NK-92 (cell line): ENCODE data around the gene LRIT1.

ENCODE experiments used
- DNase-seq: peaks from one replicate; lab custom pipeline; 2025; ENCODE audit not compliant: unreplicated experiment; lab: John Stamatoyannopoulos, UW

LRIT1 gene

DNA sequence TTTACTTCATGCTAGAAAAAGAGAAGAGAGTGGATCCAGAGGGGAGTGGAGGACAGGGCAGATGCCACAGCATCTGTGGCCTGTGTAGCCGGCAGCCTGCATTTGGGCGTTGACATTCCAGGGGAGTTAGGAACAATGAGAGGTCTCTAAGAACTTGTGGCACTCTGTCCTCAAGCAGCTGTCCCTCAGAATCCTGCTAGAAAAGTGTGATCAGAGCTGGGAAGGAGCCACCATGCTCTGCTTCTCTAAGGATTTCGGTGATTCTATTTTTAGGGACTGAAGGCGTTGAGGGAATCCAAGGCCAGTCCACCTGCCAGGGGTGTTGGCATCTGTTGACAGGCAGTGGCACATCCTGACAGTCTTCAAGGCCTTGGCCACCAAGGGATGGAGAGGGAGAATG is 23.6 kb downstream of the LRIT1 start:
- DNase-seq = no peak

DNA sequence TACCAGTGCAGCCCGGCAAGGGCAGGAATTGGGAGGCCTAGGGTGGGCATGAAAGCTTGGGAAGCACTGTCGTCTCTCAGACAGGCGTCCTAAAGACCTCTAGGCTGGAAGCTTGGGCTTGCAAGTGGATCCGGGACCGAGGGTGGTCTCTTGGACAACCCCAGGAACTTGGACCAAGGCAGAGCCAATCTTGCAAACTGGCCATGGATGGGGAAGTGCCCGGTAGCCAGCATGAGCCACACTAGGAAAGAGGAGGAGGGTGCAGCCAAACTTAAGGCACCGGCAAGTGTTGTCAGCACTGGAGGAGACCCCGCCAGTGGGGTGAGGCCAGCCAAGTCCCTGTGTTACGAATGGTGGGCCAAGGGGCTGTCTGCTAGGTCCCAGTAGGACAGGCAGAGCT is 24.5 kb downstream of the LRIT1 start:
- no peak for DNase-seq

DNA sequence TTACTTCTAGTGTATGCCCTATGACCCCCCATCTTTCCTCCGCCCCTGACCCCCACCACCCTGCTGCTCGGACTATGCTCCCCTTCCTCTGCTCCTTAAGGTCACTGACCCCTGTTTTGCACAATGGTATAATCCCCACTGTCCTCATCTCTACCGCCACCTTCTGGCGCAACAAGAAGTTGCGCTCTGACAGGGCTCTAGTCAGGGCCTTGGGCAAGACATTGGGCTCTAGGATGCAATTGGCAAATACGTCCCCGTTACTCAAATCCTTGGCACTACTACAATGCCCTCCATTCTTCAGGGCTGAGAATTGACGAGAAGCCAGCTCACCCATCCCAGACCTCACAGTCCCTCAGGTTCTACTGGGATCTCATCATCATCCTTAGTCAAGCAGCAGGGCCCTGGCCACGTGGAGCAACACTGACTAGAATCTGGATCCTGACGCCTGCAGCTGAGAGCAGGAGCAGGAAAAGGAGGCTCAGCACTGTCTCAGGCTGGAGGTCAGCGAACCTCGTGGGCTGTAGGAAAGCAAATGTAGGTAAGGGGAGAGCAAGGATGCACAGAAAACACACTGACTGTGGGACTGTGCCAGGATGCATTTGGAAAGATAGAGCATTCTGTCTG is 26.6 kb downstream of the LRIT1 start:
- DNase-seq = no peak

DNA sequence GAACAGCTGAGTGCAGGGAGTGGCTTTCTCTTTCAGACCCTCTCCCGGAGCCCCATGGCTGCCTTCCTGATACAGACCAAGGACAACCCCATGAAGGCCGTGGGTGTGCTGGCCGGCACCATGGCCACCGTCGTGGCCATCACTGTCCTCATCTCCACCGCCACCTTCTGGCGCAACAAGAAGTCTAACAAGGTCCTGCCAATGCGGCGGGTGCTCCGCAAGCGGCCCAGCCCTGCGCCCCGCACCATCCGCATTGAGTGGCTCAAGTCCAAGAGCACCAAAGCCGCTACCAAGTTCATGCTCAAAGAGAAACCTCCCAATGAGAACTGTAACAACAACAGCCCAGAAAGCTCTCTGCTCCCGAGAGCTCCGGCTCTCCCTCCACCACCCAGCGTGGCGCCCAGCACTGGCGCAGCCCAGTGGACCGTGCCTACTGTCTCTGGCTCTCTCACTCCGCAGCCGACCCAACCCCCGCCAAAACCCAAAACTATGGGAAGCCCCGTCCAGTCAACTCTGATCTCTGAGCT is 27.2 kb downstream of the LRIT1 start:
- no peak for DNase-seq

DNA sequence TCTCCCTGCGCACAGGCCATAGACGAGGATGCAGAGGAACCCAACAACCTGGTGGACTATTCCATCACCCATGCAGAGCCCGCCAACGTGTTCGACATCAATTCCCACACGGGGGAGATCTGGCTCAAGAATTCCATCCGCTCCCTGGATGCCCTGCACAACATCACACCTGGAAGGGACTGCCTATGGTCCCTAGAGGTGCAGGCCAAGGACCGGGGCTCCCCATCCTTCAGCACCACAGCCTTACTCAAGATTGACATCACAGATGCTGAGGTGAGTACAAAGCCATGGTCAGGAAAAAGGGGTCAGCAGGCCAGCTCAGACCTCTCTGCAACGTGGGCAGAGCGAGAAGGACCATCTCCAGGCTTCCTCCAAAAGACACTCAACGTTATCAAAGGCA is 28.3 kb downstream of the LRIT1 start:
- DNase-seq = no peak

DNA sequence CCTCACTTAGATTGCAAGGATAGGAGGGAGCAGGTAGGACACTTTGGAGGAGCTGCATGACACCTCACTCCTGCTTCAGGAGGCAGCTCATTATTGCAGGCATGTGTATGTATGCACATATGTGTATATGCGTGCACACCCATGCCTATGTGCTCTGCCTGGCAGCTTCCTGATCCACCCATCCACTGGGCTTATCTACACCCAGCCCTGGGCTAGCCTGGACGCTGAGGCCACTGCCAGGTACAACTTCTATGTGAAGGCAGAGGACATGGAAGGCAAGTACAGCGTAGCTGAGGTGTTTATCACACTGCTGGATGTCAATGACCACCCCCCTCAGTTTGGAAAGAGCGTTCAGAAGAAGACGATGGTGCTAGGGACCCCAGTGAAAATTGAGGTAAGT is 29.3 kb downstream of the LRIT1 start:
- no peak for DNase-seq

DNA sequence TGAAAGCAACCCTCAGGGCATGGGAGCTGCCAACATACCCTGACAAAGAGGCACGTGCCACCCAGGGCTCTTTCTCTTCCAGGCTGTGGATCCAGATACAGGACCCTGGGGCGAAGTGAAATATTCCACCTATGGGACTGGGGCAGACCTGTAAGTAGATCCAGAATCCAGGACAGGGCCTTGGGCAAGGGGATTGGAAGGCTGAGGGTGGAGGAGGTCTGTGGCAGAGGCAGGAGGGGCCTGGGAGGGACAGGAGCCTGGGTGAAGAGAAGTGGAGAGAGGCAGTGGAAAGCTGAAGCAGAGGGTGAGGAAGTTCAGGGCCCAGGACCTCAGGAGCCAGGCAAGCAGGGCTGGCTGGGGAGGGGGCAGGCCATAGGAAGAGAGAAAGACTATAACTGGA is 29.8 kb downstream of the LRIT1 start:
- DNase-seq = no peak

DNA sequence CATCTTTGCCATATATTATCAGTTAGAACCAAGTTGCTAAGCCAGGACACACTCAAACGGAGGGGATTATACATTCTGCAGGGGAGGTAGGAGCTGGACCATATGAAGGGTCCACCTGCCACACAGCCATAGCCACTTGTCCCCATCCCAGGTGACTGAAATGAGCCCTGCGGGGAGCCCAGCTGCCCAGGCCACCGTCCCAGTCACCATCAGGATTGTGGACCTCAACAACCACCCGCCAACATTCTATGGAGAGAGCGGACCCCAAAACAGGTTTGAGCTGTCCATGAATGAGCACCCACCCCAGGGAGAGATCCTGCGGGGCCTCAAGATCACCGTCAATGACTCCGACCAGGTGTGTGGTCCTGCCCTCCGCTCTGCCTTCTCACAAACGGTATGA is 33.3 kb downstream of the LRIT1 start:
- no peak for DNase-seq

DNA sequence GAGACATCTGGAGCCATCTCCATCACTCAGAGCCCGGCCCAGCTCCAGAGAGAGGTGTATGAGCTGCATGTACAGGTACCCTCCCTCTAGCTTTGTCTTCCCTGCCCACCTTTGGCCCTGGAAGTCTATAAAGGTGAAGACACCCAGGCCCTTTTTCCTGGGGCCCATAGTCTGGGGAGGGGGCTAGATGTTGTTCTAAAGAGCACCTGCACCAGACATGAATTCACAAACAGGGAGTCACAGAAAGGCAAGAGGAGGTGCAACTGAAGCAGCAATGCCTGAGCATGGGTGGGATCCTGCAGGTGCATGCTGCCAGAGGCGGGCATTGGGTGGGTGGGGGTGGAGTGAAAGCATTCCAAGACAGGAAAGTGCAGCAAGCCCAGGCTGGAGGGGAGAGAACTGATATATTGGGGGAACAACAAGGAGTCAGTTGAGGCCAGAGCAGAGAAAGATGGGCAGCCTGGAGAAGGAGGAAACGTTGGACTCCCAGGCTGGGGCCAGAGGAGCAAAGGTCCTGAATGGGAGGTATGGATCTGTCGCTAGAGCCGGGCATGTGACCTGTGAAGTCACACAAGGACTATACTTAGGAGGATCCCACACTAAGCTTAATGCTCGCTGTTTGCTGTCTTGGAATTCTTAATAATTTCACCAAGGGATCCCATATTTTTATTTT is 35.4 kb downstream of the LRIT1 start:
- DNase-seq = no peak

DNA sequence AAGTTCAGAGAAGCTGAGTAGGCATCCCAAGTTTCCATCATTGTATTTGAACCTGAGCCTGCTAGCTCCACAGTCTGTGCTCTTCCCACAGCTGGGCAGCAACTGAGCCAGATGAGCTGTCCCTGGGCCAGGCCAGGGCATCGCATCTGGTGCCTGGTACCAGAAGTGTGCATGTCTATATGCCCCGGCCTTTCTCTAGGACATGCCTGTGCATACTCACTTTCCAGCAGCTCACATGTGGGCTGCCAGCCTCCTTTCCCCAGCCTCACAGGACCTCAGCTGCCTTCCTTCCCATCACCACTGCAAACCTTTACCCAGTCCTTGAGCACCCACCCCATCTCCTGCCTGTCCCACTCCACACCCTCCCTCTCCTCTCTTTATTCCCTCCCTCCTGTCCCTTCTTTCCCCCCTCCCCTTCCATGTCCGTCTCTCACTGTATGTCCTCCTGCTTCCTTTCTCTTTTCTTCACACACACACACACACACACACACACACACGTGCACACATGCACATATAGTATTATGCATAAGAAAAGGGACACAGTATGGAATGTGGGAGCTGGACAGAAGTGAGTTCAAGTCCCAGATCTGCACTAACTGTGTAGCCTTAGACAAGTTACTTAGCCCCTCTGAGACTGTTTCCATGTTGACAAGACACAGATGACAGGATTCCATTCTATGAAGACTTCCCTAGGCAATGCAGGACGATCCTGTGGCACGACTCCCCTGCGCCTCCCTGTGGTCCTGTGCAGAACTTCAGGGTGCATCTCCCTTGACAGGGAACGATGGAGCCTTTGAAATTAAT is 36.1 kb downstream of the LRIT1 start:
- peak; percentile 5 for DNase-seq

DNA sequence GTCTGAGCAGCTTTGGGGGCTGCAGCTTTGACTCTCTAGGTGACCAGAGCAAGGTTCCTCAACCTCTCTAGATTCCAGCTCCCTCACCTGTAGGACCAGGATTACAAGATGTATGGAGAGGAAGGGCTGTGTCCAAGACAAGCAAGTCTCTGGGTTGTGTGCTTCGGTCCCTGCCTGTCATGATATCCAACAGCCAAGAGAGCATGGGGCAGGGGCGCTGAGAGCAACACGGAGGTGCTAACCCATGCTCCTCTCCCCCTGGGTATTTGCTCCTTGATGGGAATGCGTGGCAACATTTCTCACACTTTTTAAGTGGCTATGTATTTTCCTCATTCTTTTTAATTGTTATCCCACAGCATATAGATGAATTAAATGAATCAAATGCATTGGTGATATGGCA is 36.7 kb downstream of the LRIT1 start:
- no peak for DNase-seq

DNA sequence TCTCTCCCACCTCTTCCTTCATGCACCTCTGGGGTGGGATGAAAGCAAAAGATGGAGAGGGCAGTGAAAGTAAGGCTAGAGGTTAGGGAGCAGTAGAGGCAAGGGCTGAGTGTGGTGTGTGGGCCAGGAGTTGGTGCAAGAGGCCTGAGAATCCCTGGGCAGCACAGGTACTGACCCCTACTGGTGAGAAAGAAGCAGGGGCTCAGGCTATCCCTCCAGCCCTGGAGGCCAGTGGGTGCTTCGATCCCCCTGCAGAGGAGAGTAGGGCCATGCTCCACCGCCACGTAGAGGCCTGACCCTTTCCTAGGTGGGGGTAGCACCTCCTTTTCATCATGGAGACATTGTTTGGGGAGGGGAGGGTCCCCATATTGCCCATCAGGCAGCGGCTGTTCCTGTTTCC is 37.2 kb downstream of the LRIT1 start:
- no peak for DNase-seq

DNA sequence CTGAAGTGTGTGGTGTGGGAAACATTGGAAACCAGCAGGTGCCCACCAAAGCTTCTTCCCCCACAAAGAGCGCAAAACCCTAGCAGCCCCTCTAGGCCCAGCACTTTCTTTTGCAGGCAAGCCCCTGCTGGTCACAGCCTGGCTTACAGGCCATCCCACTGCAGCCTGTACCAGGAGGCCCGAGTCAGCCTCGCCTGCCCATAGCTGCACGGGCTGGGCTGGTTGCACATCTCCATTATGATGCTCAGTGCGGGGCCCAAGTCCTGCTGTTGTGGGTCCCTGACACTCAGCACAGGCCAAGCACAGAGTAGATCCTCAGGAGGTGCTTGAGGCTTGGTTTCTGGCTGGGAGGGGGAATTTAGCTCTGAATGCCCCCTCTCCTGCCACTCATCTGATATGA is 39.0 kb downstream of the LRIT1 start:
- DNase-seq = no peak

DNA sequence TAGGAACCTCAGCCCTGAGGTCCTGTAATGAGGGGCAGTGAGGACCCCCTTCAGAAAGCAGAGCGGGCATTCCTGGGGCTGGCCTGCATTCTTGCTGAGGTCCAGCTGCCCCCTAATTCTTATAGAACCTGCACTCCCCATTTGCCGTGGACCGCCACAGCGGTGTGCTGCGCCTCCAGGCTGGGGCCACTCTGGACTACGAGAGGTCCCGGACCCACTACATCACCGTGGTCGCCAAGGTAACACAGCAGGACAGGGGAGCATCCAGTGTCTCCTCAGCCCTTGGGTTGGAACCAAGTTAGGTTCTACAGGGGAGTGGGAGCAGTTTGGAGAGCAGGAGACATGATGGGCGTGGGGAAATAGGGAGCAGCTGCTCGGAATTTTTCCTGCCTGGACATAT is 39.7 kb downstream of the LRIT1 start:
- no peak for DNase-seq

DNA sequence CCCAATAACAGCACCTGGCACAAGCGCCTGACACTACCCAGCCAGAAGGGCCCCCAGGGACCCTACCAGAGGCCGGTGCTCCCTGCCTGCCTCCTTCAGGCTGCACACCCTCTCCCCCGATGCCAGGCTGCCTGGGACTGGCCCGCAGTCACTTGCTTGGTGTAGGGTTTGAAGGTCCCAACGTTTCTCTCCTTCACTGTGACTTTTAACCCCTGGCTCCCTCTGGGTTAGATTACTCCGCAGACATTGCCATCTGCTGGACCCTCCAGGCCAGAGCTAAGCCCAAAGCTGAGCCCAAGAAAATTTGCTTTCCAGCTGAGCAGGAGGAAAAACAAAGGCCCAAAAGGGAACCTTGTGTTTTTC is 40.1 kb downstream of the LRIT1 start:
- DNase-seq = no peak

DNA sequence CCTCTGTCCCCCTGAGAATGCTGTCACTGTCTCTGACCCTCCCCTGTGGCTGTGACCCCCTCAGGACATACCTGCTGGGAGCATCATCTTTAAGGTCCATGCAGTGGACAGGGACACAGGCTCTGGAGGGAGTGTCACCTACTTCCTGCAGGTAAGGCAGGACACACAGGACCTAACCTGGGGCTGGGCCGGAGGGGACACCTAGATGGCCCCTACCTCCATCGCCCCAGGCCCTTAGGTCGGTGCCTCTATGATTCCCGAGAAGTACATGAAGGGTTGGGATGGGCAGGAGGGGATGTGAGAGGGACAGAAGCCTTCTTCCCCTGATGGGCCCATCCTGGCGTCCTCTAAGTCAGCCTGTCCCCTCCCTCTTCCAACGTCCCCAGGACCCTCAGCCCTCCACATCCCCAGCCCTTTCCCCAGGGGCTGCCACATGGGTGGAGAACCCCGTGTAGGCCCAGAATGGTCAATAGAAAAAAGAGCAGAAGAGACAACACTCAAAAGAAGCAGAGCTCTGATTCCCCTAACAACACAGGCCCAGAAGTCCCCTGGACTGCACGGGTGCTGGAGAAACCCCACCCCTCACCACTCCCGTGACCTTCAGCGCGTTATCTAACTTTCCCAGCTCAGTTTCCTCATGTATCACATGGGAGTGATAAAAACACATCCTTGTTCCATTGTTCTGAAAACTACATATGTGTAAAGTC is 40.7 kb downstream of the LRIT1 start:
- DNase-seq = no peak

DNA sequence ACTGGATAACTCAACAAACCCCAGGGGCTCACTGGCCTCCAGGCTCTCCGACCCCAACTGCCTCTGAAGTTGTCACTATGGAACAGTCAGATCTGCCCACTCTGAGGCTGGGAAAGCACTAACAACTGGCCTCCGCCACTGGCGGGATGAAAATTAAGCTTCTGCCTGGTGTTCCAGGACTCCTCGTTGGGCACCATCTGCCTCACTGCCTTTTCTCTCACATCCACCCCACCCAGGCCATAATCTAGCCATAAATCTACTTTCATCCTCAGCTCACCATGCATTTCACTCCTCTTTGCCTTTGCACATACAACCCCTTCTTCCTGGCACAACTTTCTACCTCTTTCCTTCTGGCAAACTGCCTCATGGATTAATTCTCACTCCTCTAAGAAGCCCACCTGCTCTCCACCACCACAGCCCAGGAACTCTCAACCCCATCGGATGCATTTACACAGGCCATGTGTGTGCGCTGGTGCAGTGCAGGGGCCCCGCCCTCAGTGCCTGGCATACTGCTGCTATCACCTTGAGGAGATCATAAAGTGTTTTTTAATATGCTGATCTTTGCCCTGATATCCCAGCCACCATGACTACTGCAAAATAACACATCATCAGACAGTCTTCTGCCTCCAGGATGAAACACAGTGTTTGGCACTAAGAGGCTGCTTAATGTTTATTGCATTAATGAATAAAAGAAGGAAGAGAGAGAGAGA is 43.0 kb downstream of the LRIT1 start:
- no peak for DNase-seq

DNA sequence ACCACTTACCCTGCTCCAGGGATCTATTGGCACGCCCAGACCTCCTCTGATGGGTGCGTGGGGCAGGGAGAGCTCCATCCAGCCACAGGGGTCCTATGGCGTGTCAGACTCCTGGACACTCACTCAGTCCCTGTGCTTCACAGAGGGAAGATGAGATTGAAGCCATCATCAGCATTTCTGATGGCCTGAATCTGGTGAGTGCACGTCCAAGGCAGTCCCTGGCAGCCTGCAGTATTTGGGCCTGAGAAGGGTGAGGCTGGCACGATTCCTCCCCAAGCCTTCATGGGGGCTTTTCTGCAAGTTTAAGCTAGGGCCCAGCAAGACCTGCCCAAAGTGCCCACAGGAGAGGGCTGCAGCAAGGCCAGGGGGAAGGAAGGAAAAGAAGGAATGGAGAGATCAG is 43.7 kb downstream of the LRIT1 start:
- DNase-seq = no peak

DNA sequence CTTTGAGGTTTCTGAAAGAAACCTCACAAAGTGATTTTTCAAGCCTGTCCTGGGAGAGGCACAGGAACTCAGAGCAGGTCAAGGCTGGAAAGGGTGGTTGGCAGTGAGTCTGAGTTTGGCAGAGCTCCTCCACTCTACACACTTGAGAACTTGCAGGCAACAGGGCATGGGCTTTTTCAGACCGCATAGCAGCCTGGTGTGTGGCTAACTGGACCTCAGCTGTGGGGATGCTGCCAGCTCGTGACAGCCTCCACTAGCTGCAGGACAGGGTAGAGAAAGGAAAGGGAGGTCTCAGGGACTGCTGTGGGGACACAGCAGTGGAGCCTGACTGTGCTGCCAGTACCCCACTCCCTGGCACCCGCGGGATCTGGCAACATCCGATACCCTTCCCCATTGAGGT is 44.4 kb downstream of the LRIT1 start:
- no peak for DNase-seq

DNA sequence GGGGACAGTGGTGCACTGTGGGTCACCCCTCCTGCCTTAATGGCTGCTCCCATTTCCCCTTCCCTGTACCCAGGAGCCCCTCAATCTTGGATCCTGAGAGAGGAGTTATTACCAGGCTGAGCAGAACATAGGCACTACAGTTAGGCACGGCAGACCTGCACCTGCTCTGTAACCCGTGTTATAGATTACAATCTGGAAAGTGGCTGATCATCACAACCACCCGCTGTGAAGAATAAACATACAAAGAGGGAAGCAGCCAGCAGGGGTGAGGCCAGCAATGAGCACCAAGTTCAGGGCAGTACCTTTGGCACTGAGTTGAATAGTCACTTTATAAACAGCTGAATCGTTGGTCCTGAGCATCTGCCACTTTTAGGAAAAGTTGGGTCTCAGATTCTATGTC is 45.3 kb downstream of the LRIT1 start:
- no peak for DNase-seq
